ENCODE measurements around the gene TXNL4A.
A peak's percentile ranks its signal among the peaks of the same experiment; 100 is the strongest.

The TXNL4A gene

GRCh38 chr18:79933765-79934164 lies 54.6 kb downstream of the TXNL4A start:
- DNase-seq: peak; percentile 44

DNA sequence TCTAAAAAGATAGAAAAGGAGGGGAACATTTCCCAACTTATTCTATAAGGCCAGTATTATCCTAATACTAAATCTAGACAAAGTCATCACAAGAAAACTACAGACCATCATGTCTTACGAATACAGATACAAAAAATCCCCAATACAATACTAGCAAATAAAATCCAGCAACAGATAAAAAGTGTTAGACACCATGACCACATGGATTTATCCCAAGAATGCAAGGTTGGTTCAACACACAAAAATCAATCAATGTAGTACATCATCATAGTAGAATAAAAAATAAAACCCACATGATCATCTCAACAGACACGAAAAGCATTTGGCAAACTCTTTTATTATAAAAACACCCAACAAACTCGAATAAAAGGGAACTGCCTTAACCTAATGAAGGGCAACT lies 55.5 kb downstream of the TXNL4A start:
- no peak for DNase-seq

GRCh38 chr18:79931475-79931874 lies 56.9 kb downstream of the TXNL4A start:
- peak; percentile 9 for DNase-seq

DNA sequence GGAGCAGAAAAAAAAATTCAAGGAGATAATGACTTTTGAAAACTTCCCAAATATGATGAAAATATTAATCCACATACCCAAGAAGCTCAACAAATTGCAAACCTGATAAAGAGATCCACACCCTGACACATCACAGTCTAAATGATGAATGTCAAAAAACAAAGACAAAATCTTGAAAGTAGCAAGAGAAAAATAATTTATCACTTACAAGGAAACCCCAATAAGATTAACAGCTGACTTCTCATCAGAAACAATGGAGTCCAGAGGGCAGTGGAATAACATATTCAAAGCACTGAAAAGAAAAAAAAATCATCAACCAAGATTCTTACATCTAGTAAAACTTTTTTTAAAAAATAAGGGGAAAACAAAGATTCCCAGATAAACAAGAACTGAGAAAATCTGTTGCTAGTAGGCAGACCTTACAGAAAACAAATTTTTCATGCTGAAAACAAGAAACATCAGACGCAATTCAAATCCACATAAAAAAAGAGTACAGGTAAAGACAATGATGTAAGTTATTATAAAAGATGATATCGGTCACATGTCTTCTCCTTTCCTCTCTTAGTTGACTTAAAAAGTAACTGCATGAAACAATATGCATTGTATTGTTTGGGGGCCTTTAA lies 58.2 kb downstream of the TXNL4A start:
- DNase-seq: no peak

GRCh38 chr18:79928563-79928960 lies 59.8 kb downstream of the TXNL4A start:
- DNase-seq: no peak

DNA sequence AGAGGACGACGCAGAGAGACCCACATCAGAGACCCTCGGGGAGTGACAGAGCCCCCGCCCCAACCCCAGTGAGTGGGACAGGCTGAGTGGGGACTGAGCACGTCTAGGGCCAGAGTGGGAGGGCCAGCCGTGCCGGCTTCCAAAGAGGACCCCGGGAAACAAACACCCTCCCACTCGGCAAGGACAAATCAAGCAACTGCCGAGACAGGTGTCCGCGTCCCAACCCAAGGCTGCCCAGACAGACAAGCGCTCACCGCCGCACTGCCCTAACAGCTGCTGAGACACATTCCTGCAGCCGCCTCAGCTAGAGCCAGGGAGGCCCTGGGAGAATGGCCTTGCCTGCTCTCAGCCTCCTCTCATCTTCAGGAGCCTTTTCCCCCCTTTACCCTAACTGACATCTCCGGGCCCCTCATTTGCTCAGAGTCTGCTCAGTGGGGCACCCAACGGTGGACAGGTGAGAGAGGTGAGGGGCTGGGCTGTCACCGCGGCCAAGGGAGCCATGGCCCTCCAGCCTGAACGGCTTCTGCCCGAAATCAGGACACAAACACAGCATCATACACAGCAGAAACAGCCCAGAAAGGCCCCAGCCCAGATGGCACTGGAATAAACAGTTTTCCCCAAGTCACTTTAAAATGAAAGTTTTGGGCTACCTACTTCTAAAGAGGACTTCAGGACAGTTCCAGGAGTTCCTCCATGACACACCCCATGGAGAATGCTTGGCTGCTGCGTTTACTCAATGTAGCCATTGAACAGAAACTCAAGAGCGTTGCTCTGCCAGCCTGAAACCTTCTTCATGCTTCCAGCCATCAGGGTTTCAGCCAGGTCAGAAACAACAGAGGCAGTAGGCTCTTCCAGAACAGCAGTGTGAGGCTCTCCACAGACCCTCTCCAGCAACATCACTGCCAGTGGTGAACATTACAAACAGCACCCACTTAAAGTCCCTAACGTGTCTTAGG lies 60.5 kb downstream of the TXNL4A start:
- DNase-seq: peak; percentile 48

DNA sequence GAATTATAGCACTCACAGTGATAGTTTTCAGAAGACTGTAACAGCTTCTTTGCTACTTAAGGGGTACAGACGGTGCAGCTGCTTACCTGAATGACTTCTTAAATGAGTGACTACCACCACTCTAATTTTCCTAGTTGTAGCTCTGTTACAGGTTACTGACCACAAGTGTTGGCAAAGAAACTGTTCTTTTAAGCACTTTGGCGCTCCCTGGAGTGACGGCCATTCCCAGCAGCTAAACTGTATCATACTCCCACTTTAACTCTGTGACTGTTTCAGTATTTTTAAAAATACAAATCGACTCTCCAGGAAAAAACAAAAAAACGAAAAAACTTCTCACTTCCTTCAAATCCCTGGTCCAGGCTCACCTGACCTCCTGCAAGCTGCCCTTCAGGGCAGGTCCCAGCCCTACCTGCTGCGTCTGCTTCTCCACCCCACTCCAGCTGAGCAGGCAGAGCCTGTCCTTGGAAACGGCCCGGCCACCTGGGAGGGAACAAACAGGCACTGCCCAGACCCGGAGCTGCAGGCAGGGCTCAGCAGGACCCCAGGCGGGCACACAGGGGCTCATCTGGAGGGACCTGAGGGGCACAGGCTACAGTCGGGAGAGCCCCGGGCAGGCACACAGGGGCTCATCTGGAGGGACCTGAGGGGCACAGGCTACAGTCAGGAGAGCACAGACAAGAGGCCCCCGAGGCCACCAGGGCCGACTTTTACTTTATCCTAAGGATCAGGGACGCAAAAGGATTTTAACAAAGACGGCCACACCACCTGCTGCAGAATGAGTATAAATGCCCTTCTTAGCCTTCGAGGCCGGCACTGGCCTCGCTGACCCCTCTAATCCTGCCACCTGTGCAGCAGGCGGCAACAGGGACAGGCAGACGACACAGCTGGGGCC lies 61.4 kb downstream of the TXNL4A start:
- peak; percentile 13 for DNase-seq

- DNase-seq: peak; percentile 22
Observed at GRCh38 chr18:79926306-79926705, 62.1 kb downstream of the TXNL4A start.

GRCh38 chr18:79924814-79925731 lies 63.3 kb downstream of the TXNL4A start:
- DNase-seq: peak; percentile 56

DNA sequence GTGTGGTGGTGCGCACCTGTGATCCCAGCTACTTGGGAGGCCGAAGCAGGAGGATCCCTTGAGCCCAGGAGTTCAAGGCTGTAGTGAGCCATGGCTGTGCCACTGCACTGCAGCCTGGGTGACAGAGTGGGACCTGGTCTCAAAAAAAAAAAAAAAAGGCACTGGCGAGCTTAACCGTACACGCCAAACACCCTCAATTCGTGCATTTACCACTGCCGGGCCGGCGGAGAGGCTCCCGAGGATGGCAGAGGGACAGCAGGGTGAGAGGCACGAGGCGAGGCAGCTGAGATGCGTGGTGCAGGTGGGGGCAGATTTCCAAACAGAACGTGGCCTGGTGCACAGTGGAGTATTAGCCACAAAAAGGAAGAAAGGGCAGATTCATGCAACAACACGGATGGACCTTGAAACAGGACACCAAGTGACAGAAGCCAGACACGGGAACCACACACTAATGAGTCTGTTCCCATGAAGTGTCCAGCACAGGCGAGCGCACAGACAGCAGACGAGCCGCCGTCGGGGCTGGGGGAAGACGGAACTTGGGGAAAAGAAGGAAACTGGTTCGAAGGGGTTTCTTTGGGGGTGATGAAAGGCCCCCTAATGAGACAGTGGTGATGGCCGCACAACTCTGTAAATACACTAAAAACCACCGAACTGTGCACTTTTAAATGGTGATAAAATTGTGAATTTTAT lies 64.3 kb downstream of the TXNL4A start:
- DNase-seq: peak; percentile 21

DNA sequence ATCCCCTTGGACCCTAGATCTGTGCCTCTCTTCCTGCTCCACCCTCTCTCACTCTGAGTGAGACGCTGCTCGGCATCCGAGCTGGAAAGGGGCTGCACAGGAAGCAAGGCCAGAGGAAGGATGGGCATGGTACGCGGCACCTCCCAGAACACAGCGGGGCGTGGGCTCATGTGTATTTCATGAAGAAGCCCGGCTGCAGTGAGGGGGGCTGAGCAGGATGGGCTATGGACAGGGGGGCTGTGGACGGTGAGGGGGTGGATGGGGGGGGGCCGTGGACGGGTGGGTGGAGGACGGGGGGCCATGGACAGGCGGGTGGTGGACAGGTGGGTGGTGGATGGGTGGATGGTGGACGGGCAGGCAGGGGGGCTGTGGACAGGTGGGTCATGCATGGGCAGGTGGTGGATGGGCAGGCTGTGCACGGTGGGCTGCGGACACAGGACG lies 65.4 kb downstream of the TXNL4A start:
- DNase-seq: no peak

DNA sequence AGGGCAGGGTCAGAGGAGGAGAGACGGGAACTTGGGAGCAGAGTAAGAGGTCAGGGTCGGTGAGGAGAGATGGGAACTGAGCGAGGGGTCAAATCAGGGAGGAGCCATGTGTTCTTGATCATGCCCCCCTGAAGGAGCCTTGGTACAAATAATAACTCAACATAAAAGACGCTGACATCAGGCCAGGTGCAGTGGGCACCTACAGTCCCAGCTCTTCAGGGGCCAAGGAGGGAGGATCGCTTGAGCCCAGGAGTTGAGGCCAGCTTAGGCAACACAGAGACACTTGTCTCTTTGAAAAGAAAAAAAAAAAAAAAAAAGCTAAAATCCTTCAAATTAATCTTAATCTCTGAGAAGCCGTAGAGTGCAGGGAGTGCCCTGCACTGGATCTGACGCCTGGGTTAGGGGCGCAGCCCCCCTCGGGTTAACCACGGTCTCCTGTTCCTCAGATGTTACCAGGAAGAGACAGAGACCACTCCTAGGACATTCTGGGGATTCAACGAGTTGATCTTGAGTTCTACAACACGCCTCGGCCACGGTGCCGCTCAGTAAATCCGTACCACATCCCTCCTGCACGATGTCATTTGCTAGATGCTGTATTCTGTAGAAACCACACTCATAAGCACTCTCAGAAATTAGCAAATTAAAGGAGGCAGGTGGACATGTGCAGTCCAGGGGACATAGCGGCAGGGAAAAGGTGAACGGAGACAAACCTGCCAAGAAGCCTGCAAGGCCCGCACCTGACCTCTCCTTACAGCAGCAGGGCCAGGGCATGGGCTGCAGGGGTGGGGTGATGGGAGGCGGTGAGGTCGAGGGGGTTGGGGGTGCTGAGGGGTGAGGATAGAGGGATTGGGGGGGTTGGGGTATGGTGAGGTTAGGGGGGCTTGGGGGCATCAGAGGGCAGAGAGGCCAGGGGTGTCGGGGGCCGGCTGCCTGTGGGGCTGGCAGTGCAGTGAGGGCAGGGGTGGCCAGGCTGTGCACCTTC lies 66.1 kb downstream of the TXNL4A start:
- DNase-seq: peak; percentile 29

All from right forelimb (tissue), 1 donor.